ENCODE data around the gene ZFP36L1.

Gene ZFP36L1

DNA sequence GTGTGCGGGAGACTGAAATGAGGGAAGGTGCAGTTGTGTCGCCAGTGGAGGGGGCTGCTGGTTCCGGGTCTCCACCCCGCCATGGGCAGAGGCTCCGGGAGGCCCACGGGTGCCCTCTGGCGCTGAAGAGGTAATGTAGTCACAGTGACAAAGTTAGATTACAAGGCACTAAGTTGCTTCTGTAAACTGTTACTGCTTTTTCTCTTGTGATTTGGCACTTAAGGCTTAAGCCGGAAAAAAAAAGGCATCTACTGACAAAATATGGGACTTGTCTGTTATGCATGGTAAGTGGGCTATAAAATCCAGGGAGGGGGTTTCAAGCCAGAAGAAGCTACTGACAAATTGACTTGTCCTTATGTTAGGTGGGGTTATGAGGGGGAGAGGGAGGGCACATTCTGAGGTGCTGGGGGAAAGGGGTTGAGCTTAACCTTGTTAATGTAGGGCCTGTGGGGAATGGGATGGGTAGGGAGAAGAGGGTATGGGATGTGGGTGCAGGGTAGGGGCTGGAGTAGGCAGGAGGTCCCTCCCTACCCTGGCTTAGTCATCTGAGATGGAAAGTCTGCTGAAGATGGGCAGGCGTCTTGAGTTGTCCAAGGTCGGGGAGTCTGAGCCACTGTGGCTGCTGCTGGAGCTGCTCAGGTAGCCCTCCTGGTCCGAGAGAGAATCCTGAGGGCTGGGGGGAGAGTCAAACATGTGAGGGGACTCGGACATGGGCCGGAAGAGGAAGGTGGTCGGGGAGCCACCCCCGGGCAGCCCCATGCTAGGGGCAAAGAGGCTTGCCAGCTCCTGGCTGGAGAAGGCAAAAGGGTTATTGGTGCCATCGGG lies 3.7 kb downstream of the ZFP36L1 start:
- no peak for TF ChIP-seq SP1 (IDR thresholded peaks at IDR 0.05)
- no peak for TF ChIP-seq ZNF384 (IDR thresholded peaks at IDR 0.05)
- no peak for TF ChIP-seq FOXM1 (IDR thresholded peaks at IDR 0.05; ENCODE audit: borderline replicate concordance)
- no peak for TF ChIP-seq TARDBP (IDR thresholded peaks at IDR 0.05)
- no peak for TF ChIP-seq BHLHE40 (IDR thresholded peaks at IDR 0.05; ENCODE audit: borderline replicate concordance)
- no peak for TF ChIP-seq L3MBTL2 (conservative IDR thresholded peaks at IDR 0.05)
- TF ChIP-seq CTBP1 (IDR thresholded peaks at IDR 0.05; ENCODE audit: borderline replicate concordance): no peak
- TF ChIP-seq FOXK2 (IDR thresholded peaks at IDR 0.05): no peak
- TF ChIP-seq, protein P1, sequence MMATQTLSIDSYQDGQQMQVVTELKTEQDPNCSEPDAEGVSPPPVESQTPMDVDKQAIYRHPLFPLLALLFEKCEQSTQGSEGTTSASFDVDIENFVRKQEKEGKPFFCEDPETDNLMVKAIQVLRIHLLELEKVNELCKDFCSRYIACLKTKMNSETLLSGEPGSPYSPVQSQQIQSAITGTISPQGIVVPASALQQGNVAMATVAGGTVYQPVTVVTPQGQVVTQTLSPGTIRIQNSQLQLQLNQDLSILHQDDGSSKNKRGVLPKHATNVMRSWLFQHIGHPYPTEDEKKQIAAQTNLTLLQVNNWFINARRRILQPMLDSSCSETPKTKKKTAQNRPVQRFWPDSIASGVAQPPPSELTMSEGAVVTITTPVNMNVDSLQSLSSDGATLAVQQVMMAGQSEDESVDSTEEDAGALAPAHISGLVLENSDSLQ (IDR thresholded peaks at IDR 0.05): no peak
- no peak for TF ChIP-seq LEF1 (IDR thresholded peaks at IDR 0.05; ENCODE audit: borderline replicate concordance)
- POLR2A ChIA-PET: interaction anchor here (5.3 kb wide), 1 partner anchor 25 kb away, joined by 63 read pairs; no protein-coding TSS in a partner anchor
- CTCF ChIA-PET: interaction anchor here (0.6 to 1.2 kb wide), 9 partner anchors 25 to 1129 kb away, joined by 3 to 5 read pairs (median 3); no protein-coding TSS in a partner anchor
- DNase-seq (ENCODE audit: extremely low spot score): peak; percentile 72

DNA sequence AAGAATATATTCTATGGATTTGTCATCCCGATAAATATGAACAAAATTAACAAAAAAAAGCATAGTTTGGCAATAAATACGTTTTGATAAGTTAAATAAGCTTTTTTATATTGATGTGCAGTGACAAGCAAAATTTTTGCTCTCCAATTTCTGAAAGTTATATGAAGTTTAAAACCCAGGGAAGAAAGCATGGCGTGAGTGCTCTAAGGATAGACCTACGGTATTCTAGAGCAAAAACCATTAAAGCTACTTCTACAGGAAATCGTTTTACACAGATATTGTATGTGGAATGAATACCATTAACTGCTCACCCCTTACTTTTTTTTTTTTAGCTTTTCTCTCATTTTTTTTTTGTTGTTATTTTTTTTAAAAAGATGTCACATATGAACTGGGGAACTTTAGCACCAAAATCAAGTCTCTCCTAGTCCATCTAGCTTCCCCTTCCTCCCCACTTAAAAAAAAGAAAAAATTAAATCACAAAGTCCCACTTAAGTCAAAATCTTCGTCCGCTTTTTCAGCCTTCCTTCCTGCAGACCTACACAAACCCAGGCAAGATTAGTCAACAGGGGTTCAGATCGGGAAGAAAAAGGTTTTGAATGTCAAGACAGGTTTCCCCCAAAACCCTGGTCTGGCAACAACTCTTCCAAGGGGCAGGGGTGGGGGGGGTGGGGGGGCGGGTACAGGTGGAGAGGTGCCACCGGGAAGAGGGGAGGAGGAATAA lies 4.4 kb downstream of the ZFP36L1 start:
- POLR2A ChIA-PET: interaction anchor here (5.3 kb wide), 1 partner anchor 26 kb away, joined by 63 read pairs; no protein-coding TSS in a partner anchor
- no peak for DNase-seq (ENCODE audit: extremely low spot score)
- TF ChIP-seq SUZ12 (IDR thresholded peaks at IDR 0.05): no peak
- no peak for TF ChIP-seq FOXA1 (IDR thresholded peaks at IDR 0.05)
- TF ChIP-seq FOXK2 (IDR thresholded peaks at IDR 0.05): no peak
- TF ChIP-seq ELF4 (IDR thresholded peaks at IDR 0.05): no peak
- TF ChIP-seq BHLHE40 (IDR thresholded peaks at IDR 0.05; ENCODE audit: borderline replicate concordance): no peak
- no peak for TF ChIP-seq CTBP1 (IDR thresholded peaks at IDR 0.05; ENCODE audit: borderline replicate concordance)
- TF ChIP-seq L3MBTL2 (conservative IDR thresholded peaks at IDR 0.05): no peak
- no peak for TF ChIP-seq FOXM1 (IDR thresholded peaks at IDR 0.05; ENCODE audit: borderline replicate concordance)
- TF ChIP-seq NFRKB (IDR thresholded peaks at IDR 0.05): no peak
- no peak for TF ChIP-seq SP1 (IDR thresholded peaks at IDR 0.05)
- no peak for TF ChIP-seq TARDBP (IDR thresholded peaks at IDR 0.05)
- no peak for TF ChIP-seq LEF1 (IDR thresholded peaks at IDR 0.05; ENCODE audit: borderline replicate concordance)
- no peak for TF ChIP-seq ZNF384 (IDR thresholded peaks at IDR 0.05)
- TF ChIP-seq, protein P1 (IDR thresholded peaks at IDR 0.05): no peak
- no peak for TF ChIP-seq ARNT (IDR thresholded peaks at IDR 0.05)
- TF ChIP-seq HDGF (IDR thresholded peaks at IDR 0.05; ENCODE audit: borderline replicate concordance): no peak
- CTCF ChIA-PET: interaction anchor here (0.7 to 1.2 kb wide), 6 partner anchors 26 to 874 kb away, joined by 3 to 5 read pairs (median 3); no protein-coding TSS in a partner anchor

DNA sequence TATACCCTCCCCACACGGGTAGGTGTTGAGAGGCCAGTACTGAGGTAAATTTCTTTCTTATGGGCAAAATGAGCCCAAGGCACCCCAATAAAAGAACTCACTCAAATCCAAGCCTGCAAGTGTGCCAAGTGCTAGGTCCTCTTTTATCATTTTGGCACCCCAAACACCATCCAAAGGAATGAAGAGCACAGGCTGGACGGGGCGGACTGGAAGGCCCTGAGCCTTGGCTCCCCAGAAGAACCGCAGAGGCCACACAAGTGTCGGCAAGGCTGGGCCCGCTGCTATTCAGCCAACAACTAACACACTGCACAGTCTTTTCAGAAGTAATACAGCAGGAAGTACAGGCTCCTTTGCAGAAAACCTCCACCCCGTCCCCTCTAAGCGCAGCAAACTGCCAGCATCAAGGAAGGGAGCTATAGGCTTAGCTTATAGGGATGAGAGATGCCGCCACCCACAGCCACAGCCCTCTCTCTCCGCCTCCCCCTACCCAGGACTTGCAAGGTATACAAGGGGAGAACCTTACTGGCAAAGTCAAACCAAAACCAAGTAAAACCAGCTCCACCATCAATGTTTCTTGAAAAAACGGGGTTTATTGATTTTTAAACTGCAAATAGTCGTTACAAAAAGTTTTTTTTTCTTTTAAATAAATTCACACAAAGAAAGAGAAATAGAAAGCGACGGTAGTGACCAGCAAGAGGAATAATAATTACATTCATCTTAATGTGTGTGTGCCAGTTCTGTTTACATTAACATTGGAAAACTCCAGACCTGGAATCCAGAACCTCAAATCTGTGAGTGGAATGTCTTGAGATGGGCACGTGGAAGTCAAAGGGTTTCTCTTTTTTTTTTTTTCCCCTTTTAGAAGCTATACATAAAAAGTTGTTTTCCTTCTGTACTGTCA lies 5.5 kb downstream of the ZFP36L1 start:
- no peak for DNase-seq (ENCODE audit: extremely low spot score)
- ChIA-PET CTCF (interaction anchor here (0.6 kb wide), 2 partner anchors 9 to 382 kb away, joined by 3 to 4 read pairs; no protein-coding TSS in a partner anchor), POLR2A (interaction anchor here (0.6 kb wide), 1 partner anchor 339 kb away, joined by 3 read pairs; no protein-coding TSS in a partner anchor)
- no peak for TF ChIP-seq HDGF (IDR thresholded peaks at IDR 0.05; ENCODE audit: borderline replicate concordance)
- TF ChIP-seq, protein P1 (IDR thresholded peaks at IDR 0.05): no peak
- no peak for TF ChIP-seq LEF1 (IDR thresholded peaks at IDR 0.05; ENCODE audit: borderline replicate concordance)
- TF ChIP-seq ARNT (IDR thresholded peaks at IDR 0.05): no peak
- no peak for TF ChIP-seq TARDBP (IDR thresholded peaks at IDR 0.05)
- no peak for TF ChIP-seq L3MBTL2 (conservative IDR thresholded peaks at IDR 0.05)
- TF ChIP-seq ZNF384 (IDR thresholded peaks at IDR 0.05): no peak
- TF ChIP-seq SUZ12 (IDR thresholded peaks at IDR 0.05): no peak
- no peak for TF ChIP-seq BHLHE40 (IDR thresholded peaks at IDR 0.05; ENCODE audit: borderline replicate concordance)
- TF ChIP-seq FOXK2 (IDR thresholded peaks at IDR 0.05): no peak
- TF ChIP-seq FOXM1 (IDR thresholded peaks at IDR 0.05; ENCODE audit: borderline replicate concordance): no peak
- TF ChIP-seq SP1 (IDR thresholded peaks at IDR 0.05): no peak

DNA sequence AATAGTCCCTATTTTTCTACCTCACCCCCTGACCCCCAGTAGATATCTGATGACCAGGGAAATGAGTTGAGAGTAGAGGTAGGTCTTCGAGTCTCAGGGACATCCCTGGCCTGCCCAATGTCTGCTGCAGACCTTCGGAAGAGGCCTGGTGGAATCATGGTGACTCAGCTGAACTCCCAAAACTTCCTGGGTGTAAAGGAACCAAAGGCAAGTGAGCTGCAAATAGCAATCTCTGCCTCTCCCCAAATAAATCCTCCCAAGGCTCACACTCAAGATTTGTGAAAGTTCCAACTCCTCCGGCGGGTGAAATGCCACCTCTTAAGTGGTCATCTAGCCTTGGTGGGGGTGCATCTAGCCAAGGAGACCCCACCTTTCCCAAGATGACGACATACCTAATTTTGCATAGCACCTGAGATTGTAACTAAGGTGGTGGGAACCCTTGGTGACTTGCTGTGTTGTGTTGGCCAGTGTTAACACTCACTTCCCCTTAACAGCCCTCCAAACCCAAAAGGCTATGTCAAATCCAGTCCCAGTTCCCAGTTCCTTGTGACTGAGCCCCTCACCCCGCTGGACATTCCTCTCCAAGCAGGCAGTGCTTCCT lies 6.3 kb downstream of the ZFP36L1 start:
- TF ChIP-seq FOXA1 (IDR thresholded peaks at IDR 0.05): no peak
- TF ChIP-seq FOXM1 (IDR thresholded peaks at IDR 0.05; ENCODE audit: borderline replicate concordance): no peak
- TF ChIP-seq ARNT (IDR thresholded peaks at IDR 0.05): no peak
- no peak for TF ChIP-seq L3MBTL2 (conservative IDR thresholded peaks at IDR 0.05)
- TF ChIP-seq TARDBP (IDR thresholded peaks at IDR 0.05): no peak
- no peak for TF ChIP-seq FOXK2 (IDR thresholded peaks at IDR 0.05)
- no peak for TF ChIP-seq CTBP1 (IDR thresholded peaks at IDR 0.05; ENCODE audit: borderline replicate concordance)
- no peak for TF ChIP-seq SUZ12 (IDR thresholded peaks at IDR 0.05)
- no peak for TF ChIP-seq LEF1 (IDR thresholded peaks at IDR 0.05; ENCODE audit: borderline replicate concordance)
- no peak for TF ChIP-seq ZNF384 (IDR thresholded peaks at IDR 0.05)
- no peak for TF ChIP-seq NFRKB (IDR thresholded peaks at IDR 0.05)
- no peak for DNase-seq (ENCODE audit: extremely low spot score)
- ChIA-PET CTCF (no interaction called here), POLR2A (no interaction called here)

All from HEK293T (cell line).